Measurements from ENCODE around the gene TTN.
A peak's percentile ranks its signal among the peaks of the same experiment; 100 is the strongest.
"Not testable (repeated sequence)": the region's sequence is repeated elsewhere in the genome, so short reads cannot be mapped to it uniquely, and the experiment has no call there.

Gene TTN

GRCh38 chr2:178530131-178530530 lies 277.1 kb downstream of the TTN start:
- peaks cover 61% of the 10 kb centered on the region for H3K36me3 Mint-ChIP-seq (ENCODE audit: low read depth)

DNA sequence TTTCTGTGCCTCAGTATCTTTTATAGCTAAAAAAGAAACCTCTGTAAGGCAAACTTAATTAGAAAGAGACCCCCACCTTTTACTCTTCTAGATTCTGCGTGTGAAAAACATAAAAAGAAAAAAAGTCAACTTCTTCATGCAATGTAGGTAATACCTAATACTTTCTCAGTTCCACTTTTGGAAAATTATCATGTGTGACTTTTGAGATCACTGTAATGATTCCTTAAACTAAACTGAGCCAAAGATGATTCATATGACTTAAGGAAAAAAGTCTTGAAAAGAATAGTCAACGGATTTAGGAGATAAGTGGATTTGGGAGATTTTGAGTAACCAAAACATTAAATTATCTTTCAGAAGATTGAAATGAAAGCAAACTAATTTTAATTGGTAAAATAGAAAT lies 278.0 kb downstream of the TTN start:
- H3K4me3 Mint-ChIP-seq, result no peak overlapping the region
- no peak overlapping the region for H3K27ac Mint-ChIP-seq
- H3K4me1 Mint-ChIP-seq, result no peaks in the 10 kb centered on the region
- peaks cover 3% of the 10 kb centered on the region for H3K27me3 Mint-ChIP-seq (ENCODE audit: low read depth)
- H3K9me3 Mint-ChIP-seq, result no peaks in the 10 kb centered on the region
- peaks cover 52% of the 10 kb centered on the region for H3K36me3 Mint-ChIP-seq (ENCODE audit: low read depth)
- TF ChIP-seq CTCF (IDR thresholded peaks at IDR 0.05; ENCODE audit: unreplicated experiment in 3 of 3), result no peak

More at GRCh38 chr2:178530131-178530530, 277.1 kb downstream of the TTN start:
- Mint-ChIP-seq H3K4me1 (no peaks in the 10 kb centered on the region), H3K27me3 (ENCODE audit: low read depth) (peaks cover 3% of the 10 kb centered on the region), H3K9me3 (no peaks in the 10 kb centered on the region), H3K4me3 (no peak overlapping the region), H3K27ac (no peak overlapping the region)
- TF ChIP-seq CTCF (IDR thresholded peaks at IDR 0.05; ENCODE audit: unreplicated experiment in 3 of 3), result no peak

- no peak overlapping the region for H3K4me3 Mint-ChIP-seq
- peaks cover 3% of the 10 kb centered on the region for H3K27me3 Mint-ChIP-seq (ENCODE audit: low read depth)
- no peak for TF ChIP-seq CTCF (IDR thresholded peaks at IDR 0.05; ENCODE audit: unreplicated experiment in 3 of 3)
- H3K9me3 Mint-ChIP-seq, result no peaks in the 10 kb centered on the region
- no peak overlapping the region for H3K27ac Mint-ChIP-seq
- peaks cover 47% of the 10 kb centered on the region for H3K36me3 Mint-ChIP-seq (ENCODE audit: low read depth)
- peaks cover 3% of the 10 kb centered on the region for H3K4me1 Mint-ChIP-seq
Measured at GRCh38 chr2:178528647-178529046, 278.6 kb downstream of the TTN start.

DNA sequence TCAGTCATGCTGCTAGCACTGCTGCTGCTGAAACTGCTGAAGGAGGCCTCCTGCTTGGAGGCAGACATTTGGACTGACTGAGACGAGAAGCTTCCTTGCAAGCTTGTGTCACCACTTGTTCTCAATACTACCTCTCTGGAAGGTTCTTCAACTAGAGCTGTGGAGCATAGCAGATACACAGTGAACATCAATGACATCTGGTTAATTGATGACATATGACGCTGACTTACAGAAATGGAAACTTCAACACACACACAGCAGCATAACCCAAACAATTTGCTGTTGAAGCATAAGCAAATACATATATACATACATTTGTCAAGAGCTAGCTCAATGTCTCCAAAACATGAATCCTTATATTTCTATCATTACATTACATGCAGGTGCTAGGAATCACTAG lies 279.6 kb downstream of the TTN start:
- peaks cover 3% of the 10 kb centered on the region for H3K27me3 Mint-ChIP-seq (ENCODE audit: low read depth)
- TF ChIP-seq CTCF (IDR thresholded peaks at IDR 0.05; ENCODE audit: unreplicated experiment in 3 of 3), result no peak
- H3K9me3 Mint-ChIP-seq, result no peaks in the 10 kb centered on the region
- H3K4me1 Mint-ChIP-seq, result peaks cover 3% of the 10 kb centered on the region
- H3K27ac Mint-ChIP-seq, result no peak overlapping the region
- H3K4me3 Mint-ChIP-seq, result no peak overlapping the region
- peaks cover 36% of the 10 kb centered on the region for H3K36me3 Mint-ChIP-seq (ENCODE audit: low read depth)

GRCh38 chr2:178526256-178526655 lies 281.0 kb downstream of the TTN start:
- H3K27ac Mint-ChIP-seq, result no peak overlapping the region
- H3K36me3 Mint-ChIP-seq (ENCODE audit: low read depth), result peaks cover 27% of the 10 kb centered on the region
- no peak for TF ChIP-seq CTCF (IDR thresholded peaks at IDR 0.05; ENCODE audit: unreplicated experiment in 3 of 3)
- peaks cover 3% of the 10 kb centered on the region for H3K4me1 Mint-ChIP-seq
- H3K27me3 Mint-ChIP-seq (ENCODE audit: low read depth), result peaks cover 3% of the 10 kb centered on the region
- H3K9me3 Mint-ChIP-seq, result no peaks in the 10 kb centered on the region
- H3K4me3 Mint-ChIP-seq, result no peak overlapping the region

- H3K36me3 Mint-ChIP-seq (ENCODE audit: low read depth), result peaks cover 19% of the 10 kb centered on the region
- H3K27me3 Mint-ChIP-seq (ENCODE audit: low read depth); H3K9me3 Mint-ChIP-seq; H3K4me1 Mint-ChIP-seq; H3K27ac Mint-ChIP-seq: not testable (repeated sequence)
- H3K4me3 Mint-ChIP-seq, result peak overlapping the region; percentile 46 to 75 (median 57)
Measured at GRCh38 chr2:178525460-178525859, 281.8 kb downstream of the TTN start.

DNA sequence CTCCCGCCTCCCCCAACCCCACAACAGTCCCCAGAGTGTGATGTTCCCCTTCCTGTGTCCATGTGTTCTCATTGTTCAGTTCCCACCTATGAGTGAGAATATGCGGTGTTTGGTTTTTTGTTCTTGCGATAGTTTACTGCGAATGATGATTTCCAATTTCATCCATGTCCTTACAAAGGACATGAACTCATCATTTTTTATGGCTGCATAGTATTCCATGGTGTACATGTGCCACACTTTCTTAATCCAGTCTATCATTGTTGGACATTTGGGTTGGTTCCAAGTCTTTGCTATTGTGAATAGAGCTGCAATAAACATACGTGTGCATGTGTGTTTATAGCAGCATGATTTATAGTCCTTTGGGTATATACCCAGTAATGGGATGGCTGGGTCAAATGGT lies 282.2 kb downstream of the TTN start:
- not testable (repeated sequence) for H3K9me3 Mint-ChIP-seq; H3K27me3 Mint-ChIP-seq (ENCODE audit: low read depth); H3K27ac Mint-ChIP-seq; H3K4me1 Mint-ChIP-seq
- H3K4me3 Mint-ChIP-seq, result peak overlapping the region in 1 of 3 experiments; percentile 41
- H3K36me3 Mint-ChIP-seq (ENCODE audit: low read depth), result peaks cover 16% of the 10 kb centered on the region
